Liver (tissue), 9 donors: ENCODE results near the gene MAP3K8. TPM values are rescaled to one million over a fixed set of nuclear protein-coding genes. Genes with fewer than 3 reads are reported as not detected.

Source experiments
- DNase-seq: peaks from one replicate; pipeline ENCODE4 v3.0.0-alpha.2; 2017; ENCODE audit warnings: low spot score
- H3K27ac ChIP-seq, 2 donors: one replicate each; pipeline ENCODE4 v1.7.0; 2013; ENCODE audit warnings: inconsistent platforms in 2 of 2, low read length in 2 of 2, control low read depth in 1 of 2, low read depth in 1 of 2, mild to moderate bottlenecking in 1 of 2
- H3K27me3 ChIP-seq, 4 donors: one replicate each; pipeline versions ENCODE4 v1.6.1 to v1.7.0; 2013; ENCODE audit warnings: low read length in 3 of 4, inconsistent platforms in 1 of 4, mild to moderate bottlenecking in 1 of 4, moderate library complexity in 1 of 4; ENCODE audit not compliant: control insufficient read depth in 4 of 4, insufficient read depth in 4 of 4
- H3K36me3 ChIP-seq, 4 donors: one replicate each; pipeline versions ENCODE4 v1.6.1 to v1.7.0; 2013; ENCODE audit warnings: low read length in 3 of 4, mild to moderate bottlenecking in 3 of 4, low read depth in 1 of 4, moderate library complexity in 1 of 4; ENCODE audit not compliant: control insufficient read depth in 4 of 4, insufficient read depth in 3 of 4
- H3K4me1 ChIP-seq, 4 donors: one replicate each; pipeline versions ENCODE4 v1.6.1 to v1.7.0; 2013; ENCODE audit warnings: low read length in 3 of 4, mild to moderate bottlenecking in 3 of 4, moderate library complexity in 1 of 4; ENCODE audit not compliant: control insufficient read depth in 4 of 4, insufficient read depth in 4 of 4
- H3K4me3 ChIP-seq, 3 donors: one replicate each; pipeline versions ENCODE4 v1.6.1 to v1.7.0; 2013; ENCODE audit warnings: low read length in 3 of 3, control low read depth in 1 of 3, low read depth in 1 of 3, mild to moderate bottlenecking in 1 of 3
- H3K9ac ChIP-seq, 2 donors: one replicate each; pipeline ENCODE4 v1.7.0; 2013; ENCODE audit warnings: low read length in 2 of 2, mild to moderate bottlenecking in 2 of 2, moderate library complexity in 2 of 2, control low read depth in 1 of 2, low read depth in 1 of 2
- H3K9me3 ChIP-seq, 4 donors: one replicate each; pipeline versions ENCODE4 v1.6.1 to v1.7.0; 2013; ENCODE audit warnings: low read length in 3 of 4; ENCODE audit not compliant: control insufficient read depth in 4 of 4
- ATF3 ChIP-seq: IDR thresholded peaks from 2 replicates; pipeline ENCODE4 v1.6.1; 2016; ENCODE audit warnings: antibody characterized with exemption
- CTCF ChIP-seq: fragments of 150-350 bp; IDR thresholded peaks from 2 replicates; pipeline ENCODE4 v1.5.1; 2017; ENCODE audit warnings: improper control_type of control experiment, low read depth, low read length; ENCODE audit not compliant: missing input control
- EGR1 ChIP-seq, 2 donors: IDR thresholded peaks; 2 replicates each; pipeline ENCODE4 v1.6.1; 2016 to 2018; ENCODE audit warnings: antibody characterized with exemption in 2 of 2, low read depth in 2 of 2
- FOXA2 ChIP-seq: IDR thresholded peaks from 2 replicates; pipeline ENCODE4 v1.6.1; 2016; ENCODE audit warnings: antibody characterized with exemption
- GABPA ChIP-seq, 2 donors: IDR thresholded peaks in 1 of 2; conservative IDR thresholded peaks in 1 of 2; 2 replicates each; pipeline ENCODE4 v1.6.1; 2016; ENCODE audit warnings: antibody characterized with exemption in 2 of 2, mild to moderate bottlenecking in 1 of 2, moderate library complexity in 1 of 2
- HNF4A ChIP-seq, 2 donors: conservative IDR thresholded peaks; 2 replicates each; pipeline ENCODE4 v1.6.1; 2016; ENCODE audit warnings: antibody characterized with exemption in 2 of 2, mild to moderate bottlenecking in 2 of 2
- HNF4G ChIP-seq: IDR thresholded peaks from 2 replicates; pipeline ENCODE4 v1.6.1; 2016; ENCODE audit warnings: antibody characterized with exemption
- MAX ChIP-seq: IDR thresholded peaks from 2 replicates; pipeline ENCODE4 v1.6.1; 2016; ENCODE audit warnings: antibody characterized with exemption
- NR2F2 ChIP-seq: IDR thresholded peaks from 2 replicates; pipeline ENCODE4 v1.6.1; 2016; ENCODE audit warnings: antibody characterized with exemption
- REST ChIP-seq: IDR thresholded peaks from 2 replicates; pipeline ENCODE4 v1.6.1; 2016; ENCODE audit warnings: antibody characterized with exemption, mild to moderate bottlenecking
- RXRA ChIP-seq, 2 donors: IDR thresholded peaks; 2 replicates each; pipeline ENCODE4 v1.6.1; 2017 to 2018; ENCODE audit warnings: antibody characterized with exemption in 2 of 2, mild to moderate bottlenecking in 1 of 2
- TAF1 ChIP-seq: conservative IDR thresholded peaks from 2 replicates; pipeline ENCODE4 v1.6.1; 2016; ENCODE audit warnings: antibody characterized with exemption, mild to moderate bottlenecking
- YY1 ChIP-seq: IDR thresholded peaks from 2 replicates; pipeline ENCODE4 v1.6.1; 2016; ENCODE audit warnings: antibody characterized with exemption, mild to moderate bottlenecking
- ZBTB33 ChIP-seq: IDR thresholded peaks from 2 replicates; pipeline ENCODE4 v1.6.1; 2016; ENCODE audit warnings: antibody characterized with exemption
- WGBS: extraction: QIAGEN DNeasy Blood & Tissue Kit; methylation state at CpG from one replicate; pipeline ENCODE4 v1.1.7; 2013; 5-methylcytosine and 5-hydroxymethylcytosine counted together
- polyA plus RNA-seq, 2 donors: library from polyadenylated mRNA; stranded (reverse) in 1 of 2; unstranded in 1 of 2; fragments of 200-250 nt in 1 of 2; fragments of >200 nt in 1 of 2; fragmentation: Nextera tagmentation in 1 of 2; extraction: Ambion mirVana in 1 of 2; gene quantifications; one replicate each; pipeline versions ENCODE4 v1.2.1 to v1.2.3, GENCODE V29; 2013 to 2015
- total RNA-seq, 2 donors: library from RNA; depleted of rRNA; stranded (reverse); fragments of >200 nt; gene quantifications; one replicate each; pipeline ENCODE4 v1.2.3, GENCODE V29; 2014
- donor health status: healthy.
- donor health status: healthy.
- donor health status: healthy.
- donor health status: healthy.
- donor health status: healthy.

The MAP3K8 gene
- total and polyA plus RNA-seq, 4 donors: 2.1 to 11.4 (median 6.1) TPM

GRCh38 chr10:30438021-30438850, 4.3 kb downstream of the MAP3K8 start:
- H3K4me3 ChIP-seq: no peak overlapping the region

GRCh38 chr10:30439931-30440330, 5.9 kb downstream of the MAP3K8 start:
- H3K4me3 ChIP-seq: no peak overlapping the region
- no peak for DNase-seq
- H3K4me1 ChIP-seq: peaks cover 0 to 7% (median 1%) of the 10 kb centered on the region in 4 donors
- H3K27ac ChIP-seq: no peak overlapping the region
- H3K9me3 ChIP-seq: no peaks in the 10 kb centered on the region
- no peaks in the 10 kb centered on the region for H3K27me3 ChIP-seq
- 97% methylated on average over 3 of the region's 3 CpGs for WGBS
- H3K36me3 ChIP-seq: peaks cover 0 to 8% (median 3%) of the 10 kb centered on the region in 4 donors
- H3K9ac ChIP-seq: no peak overlapping the region
- no peak for TF ChIP-seq ATF3
- no peak for TF ChIP-seq CTCF
- no peak for TF ChIP-seq HNF4A (conservative IDR thresholded peaks at IDR 0.05)
- no peak for TF ChIP-seq GABPA (IDR thresholded peaks at IDR 0.05 in 1 of 2, conservative IDR thresholded peaks at IDR 0.05 in 1 of 2)
- no peak for TF ChIP-seq YY1
- no peak for TF ChIP-seq REST
- TF ChIP-seq ZBTB33: no peak
- TF ChIP-seq HNF4G: no peak
- no peak for TF ChIP-seq FOXA2
- TF ChIP-seq MAX: no peak
- no peak for TF ChIP-seq TAF1
- TF ChIP-seq NR2F2: no peak
- no peak for TF ChIP-seq EGR1 (IDR thresholded peaks at IDR 0.05; ENCODE audit: low read depth in 2 of 2)

More at GRCh38 chr10:30438021-30438850, 4.3 kb downstream of the MAP3K8 start:
- Histone ChIP-seq H3K4me1 (peaks cover 0 to 14% (median 2%) of the 10 kb centered on the region in 4 donors), H3K9me3 (no peaks in the 10 kb centered on the region), H3K27me3 (no peaks in the 10 kb centered on the region), H3K9ac (peak overlapping the region in 1 of 2 donors; percentile 11), H3K27ac (no peak overlapping the region), H3K36me3 (peaks cover 0 to 8% (median 3%) of the 10 kb centered on the region in 4 donors)
- WGBS: 44% methylated on average over 5 of the region's 5 CpGs
- TF ChIP-seq FOXA2: no peak
- no peak for TF ChIP-seq RXRA (IDR thresholded peaks at IDR 0.05)
- TF ChIP-seq HNF4G: no peak
- no peak for TF ChIP-seq TAF1
- no peak for TF ChIP-seq YY1
- no peak for TF ChIP-seq REST
- TF ChIP-seq HNF4A (conservative IDR thresholded peaks at IDR 0.05): no peak
- no peak for DNase-seq
